Loucy (cell line): ENCODE data around the gene AKAP13.

ENCODE experiments used
- CTCF ChIP-seq: fragments of 200-600 bp; sonication (generic); conservative IDR thresholded peaks from 2 replicates; pipeline ENCODE4 v1.5.1; 2014; ENCODE audit warnings: mild to moderate bottlenecking, antibody characterized with exemption, low read length
- EZH2phosphoT487 ChIP-seq: fragments of 200-600 bp; IDR thresholded peaks from 2 replicates; pipeline ENCODE4 v1.6.1; 2018; ENCODE audit warnings: antibody characterized with exemption, mild to moderate bottlenecking, moderate library complexity, borderline replicate concordance

- TF ChIP-seq CTCF: no peak
- TF ChIP-seq EZH2phosphoT487: no peak
These were observed 1.7 kb downstream of the AKAP13 start for GRCh38 chr15:85381850-85382751.
